Stomach (tissue), 4 donors: ENCODE data around the gene STKLD1.

Source experiments
- CTCF ChIP-seq, 7 experiments: fragments of 450-650 bp in 4 of 7; fragments of 200-600 bp in 3 of 7; sonication (generic) in 3 of 7; IDR thresholded peaks; one replicate each; pipeline ENCODE4 v1.5.1; 2016 to 2019; ENCODE audit warnings: antibody characterized with exemption in 7 of 7, control low read depth in 2 of 7, mild to moderate bottlenecking in 1 of 7
- POLR2A ChIP-seq, 4 donors: fragments of 450-650 bp; IDR thresholded peaks; one replicate each; pipeline ENCODE4 v1.6.1; 2016; ENCODE audit warnings: antibody characterized with exemption in 4 of 4, control low read depth in 2 of 4, mild to moderate bottlenecking in 1 of 4, moderate library complexity in 1 of 4

DNA sequence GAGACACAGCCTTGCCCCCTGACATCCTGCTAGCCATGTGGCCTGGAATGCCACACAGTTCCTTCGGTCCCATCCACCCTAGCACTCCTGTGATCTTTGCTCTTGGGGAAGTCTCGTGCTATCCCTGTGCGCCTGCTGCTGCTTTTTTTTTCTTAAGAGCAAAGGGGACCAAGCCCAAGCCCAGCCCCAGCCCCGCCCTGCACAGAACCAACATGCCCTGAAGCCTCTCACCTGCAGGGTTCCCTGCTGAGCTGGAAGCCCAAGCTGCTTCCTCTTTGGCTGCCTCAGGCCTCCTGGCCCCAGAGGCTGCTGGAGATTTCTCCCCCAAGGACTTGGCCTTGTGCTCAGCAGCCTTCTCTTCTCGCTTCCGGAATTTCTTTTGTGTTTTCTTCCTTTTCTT lies 42.0 kb upstream of the STKLD1 start:
- no peak for TF ChIP-seq CTCF (IDR thresholded peaks at IDR 0.05)
- TF ChIP-seq POLR2A (IDR thresholded peaks at IDR 0.05) = no peak
